NCI-H1105 (cell line): Measurements from ENCODE around the gene TRIM8.

Experiments used
- DNase-seq: peaks from one replicate; lab custom pipeline; 2025; lab: John Stamatoyannopoulos, UW

Gene TRIM8

DNA sequence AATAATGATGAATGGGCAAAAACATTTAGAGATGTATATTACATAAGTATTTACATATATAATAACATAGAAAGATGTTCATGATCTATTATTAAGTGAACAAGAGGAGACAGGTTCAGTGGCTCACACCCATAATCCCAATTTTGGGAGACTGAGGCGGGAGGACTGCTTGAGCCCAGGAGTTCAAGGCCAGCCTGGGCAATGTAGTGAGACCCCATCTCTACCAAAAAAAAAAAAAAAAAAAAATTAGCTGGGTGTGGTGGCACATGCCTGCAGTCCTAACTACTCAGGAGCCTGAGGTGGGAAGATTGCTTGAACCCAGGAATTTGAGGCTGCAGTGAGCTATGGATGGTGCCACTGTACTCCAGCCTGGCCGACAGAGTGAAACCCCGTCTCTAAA, 57.5 kb downstream of the TRIM8 start:
- no peak for DNase-seq

DNA sequence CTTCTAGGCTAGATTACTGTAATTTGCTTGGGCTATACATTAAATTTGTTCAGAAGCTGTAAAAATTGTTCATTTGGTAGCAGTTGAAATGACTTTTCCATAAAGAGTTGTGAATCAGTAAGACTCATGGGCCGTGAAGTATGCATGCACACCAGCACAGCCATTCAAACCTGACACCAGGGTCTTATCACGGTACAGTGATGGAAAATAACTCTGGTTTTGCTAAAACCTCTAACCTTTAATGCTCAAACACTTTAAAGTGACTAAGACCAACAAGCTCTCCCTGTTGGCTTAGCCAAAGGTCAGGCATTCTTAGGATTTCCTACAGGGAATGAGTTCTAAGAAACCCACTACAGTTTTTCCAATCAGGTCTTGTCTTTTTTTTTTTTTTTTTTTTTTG, 58.5 kb downstream of the TRIM8 start:
- DNase-seq, result no peak

- no peak for DNase-seq
These were observed 60.6 kb downstream of the TRIM8 start for GRCh38 chr10:102704915-102705314.

DNA sequence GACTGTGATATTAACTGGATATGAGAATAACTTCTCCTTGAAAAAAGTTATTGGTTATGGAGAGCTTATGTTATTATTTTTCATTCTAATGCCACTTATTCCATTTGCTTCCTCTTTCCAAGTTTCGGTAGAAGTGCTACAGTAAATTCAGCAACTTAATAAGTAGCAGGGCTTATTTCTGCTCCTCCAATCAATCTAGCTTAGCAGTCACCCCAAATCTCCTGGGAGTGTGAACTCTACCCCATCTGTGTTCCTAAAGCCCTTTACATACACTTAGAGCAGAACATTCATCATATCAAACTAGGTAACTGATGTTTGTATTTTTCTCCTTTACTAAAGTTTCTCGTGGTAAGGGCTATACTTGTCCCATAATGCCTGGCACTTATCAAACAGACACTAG, 61.3 kb downstream of the TRIM8 start:
- DNase-seq, result no peak
